ENCODE measurements around the gene LPAR5.

LPAR5 gene

DNA sequence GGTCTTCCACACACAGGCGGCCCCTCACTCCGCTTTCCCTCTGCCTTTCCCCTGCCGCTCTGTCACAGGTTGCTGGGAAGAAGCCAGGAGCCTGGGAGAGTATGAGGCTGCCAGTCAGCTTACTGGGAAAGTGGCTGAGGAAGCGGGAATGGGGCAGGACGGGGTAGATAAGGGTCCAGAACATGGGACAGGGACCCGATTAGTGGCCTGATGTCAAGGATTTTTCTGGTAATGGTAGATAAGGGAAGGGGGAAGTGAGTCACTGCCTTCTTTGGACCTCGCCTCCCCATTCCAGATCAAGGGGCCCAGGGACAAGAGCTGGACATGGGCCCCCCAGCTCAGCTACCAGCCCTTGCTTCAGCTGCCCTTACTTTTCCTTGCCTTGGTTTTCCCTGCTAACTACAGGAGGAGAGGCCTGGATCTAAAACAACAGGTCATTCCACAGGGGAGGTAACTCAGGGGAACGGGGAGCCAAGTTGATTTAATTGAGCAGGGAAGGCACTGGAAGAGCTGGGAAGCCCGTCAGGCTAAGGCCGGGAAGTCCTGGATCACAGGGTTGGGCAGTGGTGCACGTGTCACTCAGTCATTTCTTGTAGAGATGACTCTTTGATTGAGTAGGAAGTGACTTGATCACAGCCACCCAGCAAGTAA, 3.5 kb upstream of the LPAR5 start:
- no peak for DNase-seq (ENCODE audit: low read depth in 2 of 2)

DNA sequence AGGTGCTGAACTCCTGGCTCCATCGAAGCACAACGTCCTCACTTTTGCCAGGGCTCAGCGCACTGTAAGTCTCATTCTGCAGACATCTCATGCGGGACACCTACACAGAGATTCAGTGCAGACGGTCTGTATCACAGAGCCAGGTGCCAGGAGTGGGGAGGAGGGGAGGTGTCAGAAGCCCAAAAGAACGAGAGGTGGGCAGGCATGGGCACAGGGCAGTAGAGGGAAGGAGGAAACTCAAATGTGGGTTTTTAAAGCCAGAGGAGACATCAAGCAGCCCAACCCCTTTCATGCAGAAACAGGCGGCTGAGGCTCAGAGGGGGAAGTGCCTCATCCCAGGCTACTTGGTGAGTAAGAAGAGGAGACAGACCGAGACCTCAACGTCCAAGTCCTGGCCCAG, 2.5 kb upstream of the LPAR5 start:
- no peak for DNase-seq (ENCODE audit: low read depth in 2 of 2)

DNA sequence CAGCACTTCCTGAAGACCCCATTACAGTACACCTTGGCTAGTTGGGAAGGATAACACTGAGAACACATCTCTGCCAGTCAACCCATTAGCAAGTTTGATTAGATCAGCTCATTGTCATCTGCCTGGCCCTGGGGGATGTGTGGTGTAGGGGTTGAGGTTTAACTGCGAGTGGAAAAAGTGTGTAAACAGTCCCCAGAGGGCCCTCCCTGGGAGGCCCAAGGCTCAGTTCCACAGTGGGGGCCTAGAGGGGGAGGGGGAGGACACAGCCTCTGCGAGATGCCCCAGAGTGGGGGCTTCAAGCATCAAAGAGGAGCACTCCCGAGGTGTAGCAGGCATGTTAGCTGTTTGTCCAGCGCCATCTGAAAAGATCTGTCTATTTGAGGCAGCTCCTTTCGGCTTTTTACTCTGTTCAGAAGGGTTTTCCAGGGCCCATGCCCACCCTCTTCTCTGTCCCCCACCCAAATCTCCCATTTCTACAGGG, 344 bp downstream of the LPAR5 start:
- no peak for DNase-seq (ENCODE audit: low read depth in 2 of 2)

DNA sequence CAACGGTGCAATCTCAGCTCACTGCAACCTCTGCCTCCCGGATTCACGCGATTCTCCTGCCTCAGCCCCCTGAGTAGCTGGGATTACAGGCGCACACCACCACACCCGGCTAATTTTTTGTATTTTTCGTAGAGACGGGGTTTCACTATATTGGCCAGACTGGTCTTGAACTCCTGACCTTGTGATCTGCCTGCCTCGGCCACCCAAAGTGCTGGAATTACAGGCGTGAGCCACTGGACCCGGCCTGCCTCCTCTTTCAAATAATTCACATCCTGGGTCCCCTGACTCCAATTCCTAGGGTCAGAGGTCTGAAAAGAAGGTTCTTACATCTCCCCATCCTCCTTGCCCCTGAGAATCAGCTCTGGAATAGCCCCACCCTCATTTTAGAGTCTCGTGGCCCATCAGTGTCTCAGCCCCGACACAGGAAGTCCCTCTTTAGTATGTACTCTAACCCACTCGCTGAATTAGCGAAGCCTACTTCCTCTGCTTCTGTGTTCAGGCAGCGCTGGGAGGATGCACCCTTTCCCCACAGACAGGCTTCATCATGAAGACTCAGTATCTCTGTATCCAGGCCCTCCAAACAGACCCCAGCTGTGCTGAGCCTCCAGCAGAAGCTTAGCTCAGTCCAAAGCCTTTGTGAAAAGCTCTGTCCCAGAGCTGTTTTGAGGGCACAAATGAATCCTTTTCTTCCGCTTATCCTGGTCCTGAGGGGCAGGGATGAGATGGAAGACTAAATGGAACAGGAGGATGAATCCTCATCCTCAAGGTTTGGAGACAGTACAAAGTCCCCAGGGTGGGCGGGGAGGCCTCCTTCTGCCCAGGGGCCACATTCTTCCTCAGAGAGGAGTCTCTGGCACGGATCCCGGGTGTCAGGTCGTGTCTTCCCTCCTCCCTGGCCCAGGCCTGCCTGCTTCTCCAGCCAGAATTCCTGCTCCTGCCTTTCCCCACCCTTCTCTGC, 3.5 kb downstream of the LPAR5 start:
- DNase-seq (ENCODE audit: low read depth in 2 of 2): no peak

DNA sequence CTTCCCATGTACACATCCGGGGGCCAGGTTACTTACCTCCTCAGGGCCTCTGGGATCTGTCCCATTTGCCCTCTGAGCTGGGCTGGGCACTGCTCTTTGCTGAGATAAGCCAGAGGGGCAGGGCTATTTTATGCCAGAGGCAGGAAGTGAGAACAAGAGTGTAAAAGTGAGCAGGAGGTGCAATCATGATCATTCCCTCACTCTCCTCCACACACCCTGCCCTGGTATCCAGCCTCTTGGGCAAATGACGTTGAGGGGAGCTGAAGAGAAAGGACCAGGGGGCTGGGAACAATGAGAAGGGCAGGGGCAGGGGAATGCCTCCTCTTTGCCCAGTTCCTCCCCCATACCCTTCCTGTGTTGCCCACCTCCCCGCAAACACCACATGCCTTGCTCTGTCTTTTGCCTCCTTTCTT, 4.2 kb downstream of the LPAR5 start:
- no peak for DNase-seq (ENCODE audit: low read depth in 2 of 2)

DNA sequence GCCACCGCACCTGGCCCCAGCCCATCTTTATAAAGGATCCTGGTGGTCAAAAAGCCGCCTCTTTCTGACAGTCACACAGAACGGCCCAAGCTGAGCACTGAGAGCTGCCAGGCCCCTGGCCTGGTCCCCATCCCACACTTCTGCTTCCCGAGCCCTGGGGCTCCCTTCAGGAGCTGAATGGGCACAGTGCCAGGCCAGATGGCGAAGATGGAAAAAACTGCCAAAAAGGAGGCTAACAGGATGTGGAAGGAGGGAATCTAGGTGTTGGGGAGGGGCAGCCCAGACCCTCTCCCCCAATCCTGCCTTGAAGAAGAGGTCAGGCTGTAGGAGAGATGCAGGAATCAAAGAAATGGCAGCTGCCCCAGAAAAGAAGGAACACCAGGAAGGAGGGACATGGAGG, 5.0 kb downstream of the LPAR5 start:
- DNase-seq (ENCODE audit: low read depth in 2 of 2): no peak

DNA sequence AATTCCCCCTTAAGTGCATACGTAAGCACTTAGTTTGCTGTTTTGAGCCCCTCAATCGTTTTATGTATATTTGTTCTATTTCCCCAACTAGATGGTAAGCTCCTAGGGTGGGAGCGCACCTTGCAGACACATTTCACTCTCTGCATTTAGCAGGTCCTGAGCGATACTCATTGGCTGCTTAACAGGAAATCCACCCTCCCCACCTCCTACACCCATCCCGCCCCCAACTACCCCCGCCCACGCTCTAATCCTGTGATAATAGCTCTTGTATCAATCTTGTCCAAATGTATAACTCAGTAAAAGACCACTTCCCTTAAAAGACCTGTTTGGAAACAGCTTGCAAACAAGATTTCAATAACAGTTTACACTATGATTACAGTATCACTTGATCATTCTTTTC, 8.1 kb downstream of the LPAR5 start:
- no peak for DNase-seq (ENCODE audit: low read depth in 2 of 2)

DNA sequence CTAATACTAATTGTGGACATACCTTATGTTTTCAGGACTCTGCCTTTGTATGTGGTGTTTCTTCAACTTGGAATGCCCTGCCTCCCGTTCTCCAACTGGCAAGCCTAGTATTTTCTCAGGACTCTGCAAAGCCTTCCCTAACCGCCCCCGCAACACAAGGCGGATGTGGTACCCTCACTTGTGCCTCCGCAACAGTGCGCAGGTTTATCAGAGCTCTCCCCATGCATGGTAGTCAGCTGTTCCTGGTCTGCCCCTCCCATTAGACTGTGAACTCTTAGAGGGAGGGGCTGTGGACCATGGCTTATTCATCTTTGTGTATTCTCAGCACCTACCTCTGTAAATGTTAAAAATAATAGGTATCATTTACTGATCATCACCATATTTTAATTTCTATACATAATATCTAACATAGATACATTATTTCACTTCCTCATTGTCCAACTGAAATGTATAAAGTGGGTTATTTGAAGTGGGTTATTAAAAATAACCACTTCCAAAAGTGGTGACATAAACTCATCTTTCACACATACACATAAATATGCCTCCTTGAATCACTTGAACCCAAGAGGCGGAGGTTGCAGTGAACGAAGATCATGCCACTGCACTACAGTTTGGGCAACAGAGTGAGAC, 9.0 kb downstream of the LPAR5 start:
- DNase-seq (ENCODE audit: low read depth in 2 of 2): no peak

DNA sequence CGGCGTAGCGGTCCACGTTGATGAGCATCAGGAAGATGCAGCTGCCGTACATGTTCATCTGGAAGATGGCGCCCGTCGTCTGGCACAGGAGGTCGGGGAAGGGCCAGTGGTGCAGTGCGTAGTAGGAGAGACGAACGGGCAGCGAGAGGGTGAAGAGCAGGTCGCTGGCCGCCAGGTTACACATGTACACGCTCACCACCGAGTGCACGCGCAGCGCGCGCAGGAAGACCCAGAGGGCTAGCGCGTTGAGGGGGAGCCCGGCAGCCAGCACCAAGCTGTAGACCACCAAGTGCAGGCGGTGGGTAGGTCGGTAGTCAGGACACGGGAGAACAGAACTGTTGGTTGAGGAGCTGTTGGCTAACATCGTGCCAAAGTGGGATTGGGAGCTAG, 14.9 kb downstream of the LPAR5 start:
- DNase-seq (ENCODE audit: low read depth in 2 of 2): no peak

DNA sequence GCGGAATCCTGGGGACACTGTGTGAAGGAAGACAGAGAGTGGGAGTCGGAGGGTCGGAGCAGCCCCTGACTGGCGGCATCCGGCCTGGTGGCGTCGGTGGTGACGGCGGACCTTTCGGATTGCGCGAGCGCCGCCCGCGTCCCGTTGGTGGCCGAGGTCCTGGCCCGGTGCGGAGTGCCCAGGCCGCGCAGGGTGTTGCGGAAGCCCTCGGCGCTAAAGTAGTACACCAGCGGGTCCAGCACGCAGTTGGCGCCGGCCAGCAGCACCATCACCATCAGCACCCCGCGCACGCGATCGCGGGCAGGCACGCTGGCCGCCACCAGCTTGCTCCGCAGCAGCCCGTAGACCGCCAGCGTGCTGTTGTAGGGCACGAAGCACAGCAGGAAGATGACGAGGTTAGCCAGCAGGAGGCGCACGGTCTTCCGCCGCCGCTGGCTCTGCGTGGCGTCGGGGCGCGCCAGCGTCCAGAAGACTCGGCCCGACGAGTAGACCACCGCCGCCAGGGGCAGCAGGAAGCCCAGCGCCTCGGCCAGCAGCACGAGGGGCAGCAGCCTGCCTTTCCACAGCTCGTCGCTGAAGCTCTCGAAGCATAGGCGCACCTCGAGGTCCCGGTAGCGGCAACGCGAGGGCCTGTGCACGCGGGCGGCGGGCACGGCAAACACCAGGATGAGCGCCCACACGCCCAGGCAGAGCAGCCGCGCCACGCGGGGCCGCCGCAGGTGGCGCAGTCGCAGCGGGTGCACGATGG, 15.4 kb downstream of the LPAR5 start:
- DNase-seq (ENCODE audit: low read depth in 2 of 2): no peak

DNA sequence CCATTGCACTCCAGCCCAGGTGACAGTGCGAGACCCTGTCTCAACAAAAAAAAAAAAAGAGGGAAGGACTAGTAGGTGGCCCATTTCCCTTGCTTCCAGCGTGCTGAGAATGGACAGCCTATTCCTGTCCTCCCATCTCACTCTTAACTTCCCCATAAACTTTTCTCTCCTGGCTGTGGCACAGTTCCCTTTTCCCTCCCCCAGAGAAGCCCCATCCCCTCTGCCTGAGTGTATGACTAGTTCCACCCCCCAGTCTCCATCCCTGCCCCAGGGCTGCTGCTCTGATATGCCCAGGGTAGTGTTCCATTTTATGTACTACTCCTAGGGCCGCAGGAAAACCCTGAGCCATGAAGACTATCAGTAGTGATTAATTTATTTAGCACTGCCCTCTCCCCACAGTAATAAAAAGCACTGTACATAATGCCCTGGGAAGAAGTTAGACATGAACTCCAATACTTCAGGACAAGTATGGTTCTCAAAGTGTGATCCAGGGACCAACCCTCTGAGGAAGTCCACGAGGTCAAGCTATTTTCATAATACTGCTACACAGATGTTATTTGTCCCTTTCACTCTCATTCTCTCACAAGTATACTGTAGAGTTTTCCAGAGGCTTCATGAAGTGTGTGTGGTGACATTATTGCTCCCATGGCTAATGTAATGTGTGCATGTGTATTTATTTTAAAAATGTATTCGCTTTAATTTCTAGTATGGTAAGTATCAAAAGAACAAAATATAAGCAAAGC, 17.1 kb downstream of the LPAR5 start:
- DNase-seq (ENCODE audit: low read depth in 2 of 2): no peak

DNA sequence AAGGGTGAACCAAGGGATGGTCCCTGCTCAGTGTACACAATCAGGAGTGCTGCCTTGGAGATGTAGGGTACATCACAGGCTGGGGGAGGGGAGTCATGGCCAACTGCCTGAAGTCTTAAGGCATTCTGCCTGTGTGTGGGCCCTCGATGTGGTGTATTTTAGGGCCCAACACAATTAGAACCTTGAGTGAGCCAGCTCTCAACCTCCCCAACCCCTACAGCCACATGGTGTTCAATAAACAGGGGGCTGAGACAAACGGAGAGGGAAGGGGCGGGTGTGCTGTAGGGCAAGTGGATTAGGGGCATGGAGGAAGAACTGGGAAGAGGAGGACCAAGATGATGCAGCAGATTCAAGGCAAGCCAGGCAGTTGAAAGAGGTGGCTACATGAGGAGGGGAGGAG, 20.0 kb downstream of the LPAR5 start:
- no peak for DNase-seq (ENCODE audit: low read depth in 2 of 2)

DNA sequence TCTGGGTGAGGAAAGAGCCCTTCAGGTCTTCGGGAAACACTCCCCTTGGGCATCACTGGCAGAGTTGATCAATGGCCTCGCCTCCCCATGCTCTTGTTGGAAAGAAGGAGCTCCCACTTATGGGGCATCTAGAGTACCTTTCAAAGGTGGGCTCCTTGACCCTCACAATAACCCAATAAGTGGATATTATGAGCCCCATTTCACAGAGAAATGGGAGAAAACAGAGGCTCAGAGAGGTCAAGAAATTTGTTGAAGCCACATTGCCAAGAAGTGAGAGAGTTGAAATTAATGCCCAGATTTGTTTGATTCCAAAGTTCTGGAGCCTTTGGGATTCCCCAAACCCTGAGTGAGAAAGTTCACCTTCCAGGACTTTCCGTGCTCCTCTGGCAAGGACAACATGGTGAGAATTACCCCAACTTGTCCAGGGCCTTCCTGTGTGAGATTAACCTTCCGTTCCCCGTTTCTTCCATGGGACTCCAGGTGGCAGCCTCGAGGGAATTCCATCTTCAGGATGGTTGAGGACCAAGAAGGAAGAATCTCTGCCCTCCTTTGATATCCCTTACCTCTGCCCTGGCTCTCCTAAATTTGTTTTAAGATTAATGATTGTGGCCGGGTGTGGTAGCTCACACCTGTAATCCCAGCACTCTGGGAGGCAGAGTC, 21.1 kb downstream of the LPAR5 start:
- no peak for DNase-seq (ENCODE audit: low read depth in 2 of 2)

DNA sequence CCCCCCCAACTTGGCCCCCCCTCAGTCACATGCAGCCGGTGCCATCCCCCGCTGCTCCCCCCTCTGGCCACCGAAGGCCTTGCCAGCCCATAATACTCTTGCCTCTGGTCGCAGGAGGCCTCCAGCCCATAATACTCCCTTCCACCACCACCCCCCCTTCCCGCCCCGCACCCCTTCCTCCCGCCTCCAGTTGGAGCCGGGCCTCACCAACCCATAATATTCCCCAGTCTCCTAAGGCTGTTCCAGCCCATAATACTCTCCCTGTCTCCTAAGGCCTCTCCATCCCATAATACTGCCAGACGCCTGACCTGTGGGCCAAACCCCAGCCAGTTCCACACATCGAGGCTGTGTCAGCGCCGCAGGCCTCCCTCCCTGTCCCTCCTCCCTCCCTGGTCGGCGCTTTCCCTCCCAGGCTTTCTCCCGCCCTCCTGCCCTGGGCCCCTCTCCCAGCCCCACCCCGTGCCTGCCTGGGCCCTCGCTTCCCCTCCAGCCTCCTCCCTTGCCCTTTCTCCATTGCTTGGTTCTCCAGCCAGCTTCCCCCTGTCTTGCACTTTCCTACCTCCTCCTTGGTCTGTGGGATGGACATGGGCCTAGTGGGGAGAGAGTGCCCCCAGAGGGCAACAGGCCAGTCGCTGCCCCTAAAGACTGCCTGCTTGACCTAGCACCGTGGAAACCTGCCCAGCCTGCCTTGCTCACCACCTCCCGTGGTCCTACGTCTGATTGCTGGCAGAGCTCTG, 21.8 kb downstream of the LPAR5 start:
- peak; percentile 80 to 83 for DNase-seq (ENCODE audit: low read depth in 2 of 2)

DNA sequence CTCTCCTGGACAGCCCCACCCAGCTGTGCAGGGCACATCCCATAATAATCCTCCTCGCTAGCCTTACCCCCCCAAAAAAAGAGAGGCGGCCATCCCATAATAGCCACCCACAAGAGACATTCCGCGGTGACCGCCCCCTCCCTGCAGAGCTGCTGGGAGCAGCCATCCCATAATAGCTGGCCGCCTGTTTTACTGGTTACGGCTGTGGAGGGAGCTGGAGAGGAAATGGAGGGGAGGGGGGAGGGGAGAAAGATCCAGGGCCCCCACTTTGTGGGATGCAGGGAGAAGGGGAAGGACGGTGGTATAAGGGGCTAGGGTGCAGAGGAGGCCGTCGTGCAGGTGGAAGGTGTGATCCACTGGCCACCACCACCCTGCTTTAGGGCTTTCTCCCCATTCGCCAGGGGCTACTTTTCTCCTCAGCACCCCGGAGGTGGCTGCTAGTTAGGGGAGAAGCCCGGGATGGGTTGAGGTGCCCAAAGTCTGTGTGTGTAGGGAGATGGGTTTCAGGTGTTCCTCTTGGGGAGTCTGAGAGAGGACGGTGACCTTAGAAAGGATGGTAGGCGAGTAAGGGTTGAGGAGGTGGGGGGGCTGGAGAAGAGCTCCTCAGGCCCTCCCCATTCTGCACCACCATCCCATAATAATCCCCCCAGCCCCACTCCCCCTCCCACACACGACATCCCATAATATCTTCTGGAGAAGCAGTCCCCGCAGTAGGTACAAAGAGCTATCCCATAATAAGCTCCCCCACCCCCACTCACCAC, 22.6 kb downstream of the LPAR5 start:
- DNase-seq (ENCODE audit: low read depth in 2 of 2): no peak

DNA sequence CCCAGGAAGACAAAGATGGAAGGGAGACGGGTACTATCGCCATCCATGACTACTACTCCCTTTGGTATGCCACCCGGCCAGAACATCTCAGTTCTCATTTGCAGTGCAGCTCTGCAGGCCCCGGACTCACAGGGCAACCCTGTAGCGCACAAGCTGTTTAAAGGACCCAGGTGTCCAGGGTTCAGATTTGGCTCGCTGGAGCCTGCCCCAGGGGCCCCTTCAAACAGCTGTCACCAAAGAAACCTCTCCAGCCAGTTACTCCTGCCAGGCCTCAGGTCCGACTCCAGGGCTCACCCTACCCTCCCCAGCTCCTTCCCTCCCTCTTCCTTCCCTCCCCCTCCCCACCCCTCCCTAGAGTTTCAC, 23.1 kb downstream of the LPAR5 start:
- DNase-seq (ENCODE audit: low read depth in 2 of 2): no peak

DNA sequence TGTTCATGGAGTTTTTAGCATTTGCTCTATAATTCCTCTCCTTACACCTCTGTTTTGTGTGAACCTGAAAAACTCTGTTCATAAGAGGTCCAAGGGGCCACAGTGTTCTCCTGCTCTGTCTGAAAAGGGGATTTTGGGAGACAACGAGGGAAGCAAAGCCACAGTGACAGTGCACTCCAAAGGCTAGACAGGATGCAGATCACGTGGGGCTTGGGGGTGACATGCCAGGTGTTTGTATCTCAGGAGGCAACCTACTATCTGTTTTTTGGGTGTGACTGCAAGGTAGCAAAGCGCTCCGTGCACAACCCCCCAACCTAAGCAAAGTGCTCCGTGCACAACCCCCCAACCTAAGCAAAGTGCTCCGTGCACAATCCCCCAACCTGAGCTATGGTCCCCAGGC, 23.5 kb downstream of the LPAR5 start:
- no peak for DNase-seq (ENCODE audit: low read depth in 2 of 2)

DNA sequence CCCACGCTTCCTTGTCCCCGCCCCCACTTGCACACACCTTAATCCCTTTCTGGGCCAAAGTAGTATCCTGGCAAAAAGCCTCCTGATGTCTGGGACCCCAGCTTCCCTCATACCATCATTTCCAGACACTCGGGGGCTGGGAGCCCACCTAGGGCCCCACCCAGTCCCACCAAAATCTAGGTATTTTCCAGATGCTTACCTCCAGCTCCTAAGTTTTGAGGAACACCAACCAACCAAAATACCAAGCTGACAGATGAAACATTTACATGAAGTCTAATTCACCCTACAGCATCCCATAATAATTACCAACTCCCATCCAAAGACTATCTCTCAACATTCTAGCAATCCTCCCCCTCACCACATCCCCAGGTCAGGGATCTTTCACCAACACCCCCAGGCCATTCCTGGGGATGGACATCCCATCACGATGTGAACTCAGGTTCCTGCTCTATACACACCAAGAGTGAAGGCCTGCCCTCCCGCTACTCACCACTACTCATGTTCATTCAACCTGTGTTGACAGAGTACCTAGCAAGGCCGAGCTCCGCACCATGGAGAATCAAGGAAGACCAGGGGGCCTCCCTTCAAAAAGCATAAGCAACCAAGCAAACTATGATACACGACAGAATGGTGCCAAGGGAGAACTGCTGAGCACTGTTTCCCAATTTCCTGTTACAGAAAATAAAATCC, 27.0 kb downstream of the LPAR5 start:
- DNase-seq (ENCODE audit: low read depth in 2 of 2): no peak
